Liver (tissue), 9 donors: ENCODE results near the gene SPTBN1. TPM values are rescaled to one million over a fixed set of nuclear protein-coding genes. Genes with fewer than 3 reads are reported as not detected.
A peak's percentile ranks its signal among the peaks of the same experiment; 100 is the strongest.

Experiments
- DNase-seq: peaks from one replicate; pipeline ENCODE4 v3.0.0-alpha.2; 2017; ENCODE audit warnings: low spot score
- H3K27ac ChIP-seq, 2 donors: one replicate each; pipeline ENCODE4 v1.7.0; 2013; ENCODE audit warnings: inconsistent platforms in 2 of 2, low read length in 2 of 2, control low read depth in 1 of 2, low read depth in 1 of 2, mild to moderate bottlenecking in 1 of 2
- H3K27me3 ChIP-seq, 4 donors: one replicate each; pipeline versions ENCODE4 v1.6.1 to v1.7.0; 2013; ENCODE audit warnings: low read length in 3 of 4, inconsistent platforms in 1 of 4, mild to moderate bottlenecking in 1 of 4, moderate library complexity in 1 of 4; ENCODE audit not compliant: control insufficient read depth in 4 of 4, insufficient read depth in 4 of 4
- H3K36me3 ChIP-seq, 4 donors: one replicate each; pipeline versions ENCODE4 v1.6.1 to v1.7.0; 2013; ENCODE audit warnings: low read length in 3 of 4, mild to moderate bottlenecking in 3 of 4, low read depth in 1 of 4, moderate library complexity in 1 of 4; ENCODE audit not compliant: control insufficient read depth in 4 of 4, insufficient read depth in 3 of 4
- H3K4me1 ChIP-seq, 4 donors: one replicate each; pipeline versions ENCODE4 v1.6.1 to v1.7.0; 2013; ENCODE audit warnings: low read length in 3 of 4, mild to moderate bottlenecking in 3 of 4, moderate library complexity in 1 of 4; ENCODE audit not compliant: control insufficient read depth in 4 of 4, insufficient read depth in 4 of 4
- H3K4me3 ChIP-seq, 3 donors: one replicate each; pipeline versions ENCODE4 v1.6.1 to v1.7.0; 2013; ENCODE audit warnings: low read length in 3 of 3, control low read depth in 1 of 3, low read depth in 1 of 3, mild to moderate bottlenecking in 1 of 3
- H3K9ac ChIP-seq, 2 donors: one replicate each; pipeline ENCODE4 v1.7.0; 2013; ENCODE audit warnings: low read length in 2 of 2, mild to moderate bottlenecking in 2 of 2, moderate library complexity in 2 of 2, control low read depth in 1 of 2, low read depth in 1 of 2
- H3K9me3 ChIP-seq, 4 donors: one replicate each; pipeline versions ENCODE4 v1.6.1 to v1.7.0; 2013; ENCODE audit warnings: low read length in 3 of 4; ENCODE audit not compliant: control insufficient read depth in 4 of 4
- EGR1 ChIP-seq, 2 donors: IDR thresholded peaks; 2 replicates each; pipeline ENCODE4 v1.6.1; 2016 to 2018; ENCODE audit warnings: antibody characterized with exemption in 2 of 2, low read depth in 2 of 2
- FOXA1 ChIP-seq: IDR thresholded peaks from 2 replicates; pipeline ENCODE4 v1.6.1; 2016; ENCODE audit warnings: antibody characterized with exemption
- FOXA2 ChIP-seq: IDR thresholded peaks from 2 replicates; pipeline ENCODE4 v1.6.1; 2016; ENCODE audit warnings: antibody characterized with exemption
- GABPA ChIP-seq, 2 donors: IDR thresholded peaks in 1 of 2; conservative IDR thresholded peaks in 1 of 2; 2 replicates each; pipeline ENCODE4 v1.6.1; 2016; ENCODE audit warnings: antibody characterized with exemption in 2 of 2, mild to moderate bottlenecking in 1 of 2, moderate library complexity in 1 of 2
- HNF4A ChIP-seq, 2 donors: conservative IDR thresholded peaks; 2 replicates each; pipeline ENCODE4 v1.6.1; 2016; ENCODE audit warnings: antibody characterized with exemption in 2 of 2, mild to moderate bottlenecking in 2 of 2
- HNF4G ChIP-seq: IDR thresholded peaks from 2 replicates; pipeline ENCODE4 v1.6.1; 2016; ENCODE audit warnings: antibody characterized with exemption
- JUND ChIP-seq, 2 donors: IDR thresholded peaks; 2 replicates each; pipeline ENCODE4 v1.6.1; 2016; ENCODE audit warnings: antibody characterized with exemption in 2 of 2
- NR2F2 ChIP-seq: IDR thresholded peaks from 2 replicates; pipeline ENCODE4 v1.6.1; 2016; ENCODE audit warnings: antibody characterized with exemption
- RAD21 ChIP-seq, 2 donors: IDR thresholded peaks; 2 replicates each; pipeline ENCODE4 v1.6.1; 2016; ENCODE audit warnings: antibody characterized with exemption in 2 of 2, mild to moderate bottlenecking in 2 of 2
- RXRA ChIP-seq, 2 donors: IDR thresholded peaks; 2 replicates each; pipeline ENCODE4 v1.6.1; 2017 to 2018; ENCODE audit warnings: antibody characterized with exemption in 2 of 2, mild to moderate bottlenecking in 1 of 2
- SP1 ChIP-seq: IDR thresholded peaks from 2 replicates; pipeline ENCODE4 v1.6.1; 2018; ENCODE audit warnings: antibody characterized with exemption, mild to moderate bottlenecking
- TAF1 ChIP-seq: conservative IDR thresholded peaks from 2 replicates; pipeline ENCODE4 v1.6.1; 2016; ENCODE audit warnings: antibody characterized with exemption, mild to moderate bottlenecking
- YY1 ChIP-seq: IDR thresholded peaks from 2 replicates; pipeline ENCODE4 v1.6.1; 2016; ENCODE audit warnings: antibody characterized with exemption, mild to moderate bottlenecking
- WGBS: extraction: QIAGEN DNeasy Blood & Tissue Kit; methylation state at CpG from one replicate; pipeline ENCODE4 v1.1.7; 2013; 5-methylcytosine and 5-hydroxymethylcytosine counted together
- polyA plus RNA-seq, 2 donors: library from polyadenylated mRNA; stranded (reverse) in 1 of 2; unstranded in 1 of 2; fragments of 200-250 nt in 1 of 2; fragments of >200 nt in 1 of 2; fragmentation: Nextera tagmentation in 1 of 2; extraction: Ambion mirVana in 1 of 2; gene quantifications; one replicate each; pipeline versions ENCODE4 v1.2.1 to v1.2.3, GENCODE V29; 2013 to 2015
- total RNA-seq, 2 donors: library from RNA; depleted of rRNA; stranded (reverse); fragments of >200 nt; gene quantifications; one replicate each; pipeline ENCODE4 v1.2.3, GENCODE V29; 2014
- TF ChIP-seq, protein P1 (sequence below): IDR thresholded peaks from 2 replicates; pipeline ENCODE4 v1.6.1; 2016; ENCODE audit warnings: antibody characterized with exemption, mild to moderate bottlenecking
- TF ChIP-seq, protein P2 (sequence below): fragments of 150-350 bp; IDR thresholded peaks from 2 replicates; pipeline ENCODE4 v1.5.1; 2017; ENCODE audit warnings: improper control_type of control experiment, low read depth, low read length; ENCODE audit not compliant: missing input control
- TF ChIP-seq, protein P3 (sequence below): IDR thresholded peaks from 2 replicates; pipeline ENCODE4 v1.6.1; 2016; ENCODE audit warnings: antibody characterized with exemption
- TF ChIP-seq, protein P4 (sequence below): IDR thresholded peaks from 2 replicates; pipeline ENCODE4 v1.6.1; 2016; ENCODE audit warnings: antibody characterized with exemption
- TF ChIP-seq, protein P5 (sequence below): IDR thresholded peaks from 2 replicates; pipeline ENCODE4 v1.6.1; 2016; ENCODE audit warnings: antibody characterized with exemption
- donor health status: healthy.
- donor health status: healthy.
- donor health status: healthy.
- donor health status: healthy.
- donor health status: healthy.

Gene SPTBN1
- total and polyA plus RNA-seq, 4 donors, result 44.8 to 191 (median 75.9) TPM

DNA sequence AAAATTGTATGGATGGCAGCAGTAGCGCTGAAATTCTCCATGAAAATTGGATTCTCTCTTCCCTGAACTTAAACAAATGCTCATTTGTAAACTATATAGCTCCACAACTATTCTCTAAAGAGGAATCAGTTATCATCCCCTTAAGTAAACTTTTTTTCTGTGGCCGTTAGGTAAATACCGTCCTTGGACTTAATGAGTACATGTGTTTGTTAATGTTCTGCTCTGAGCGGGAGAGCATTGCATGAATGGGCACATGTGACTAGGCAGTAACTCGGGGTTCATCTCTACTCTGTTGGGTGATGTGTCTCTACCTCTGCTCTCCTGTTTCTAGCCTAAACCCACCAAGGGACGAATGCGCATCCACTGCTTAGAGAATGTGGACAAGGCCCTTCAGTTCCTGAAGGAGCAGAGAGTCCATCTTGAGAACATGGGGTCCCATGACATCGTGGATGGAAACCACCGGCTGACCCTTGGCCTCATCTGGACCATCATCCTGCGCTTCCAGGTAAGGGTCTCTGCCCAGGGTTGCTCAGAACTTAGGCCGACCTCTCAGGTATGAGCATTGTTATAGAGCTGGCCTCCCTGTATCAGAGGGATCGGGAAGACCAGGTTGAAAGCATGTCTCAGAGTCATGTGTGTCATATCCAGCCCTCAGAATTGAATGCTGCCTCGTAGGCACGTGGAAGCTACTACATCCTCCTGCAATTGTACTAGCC, 155.9 kb downstream of the SPTBN1 start:
- Histone ChIP-seq H3K9me3 (no peaks in the 10 kb centered on the region), H3K4me1 (peaks cover 7 to 62% (median 57%) of the 10 kb centered on the region in 4 donors), H3K27ac (peak overlapping the region; percentile 5 to 59), H3K4me3 (no peak overlapping the region), H3K27me3 (no peaks in the 10 kb centered on the region), H3K36me3 (peaks cover 0 to 24% (median 14%) of the 10 kb centered on the region in 4 donors), H3K9ac (no peak overlapping the region)
- no peak for TF ChIP-seq EGR1 (IDR thresholded peaks at IDR 0.05; ENCODE audit: low read depth in 2 of 2)
- peak; percentile 38 for TF ChIP-seq SP1
- TF ChIP-seq HNF4G, result no peak
- peak; percentile 52 to 69 for TF ChIP-seq HNF4A (conservative IDR thresholded peaks at IDR 0.05)
- TF ChIP-seq RAD21 (IDR thresholded peaks at IDR 0.05), result no peak
- TF ChIP-seq, protein P1, sequence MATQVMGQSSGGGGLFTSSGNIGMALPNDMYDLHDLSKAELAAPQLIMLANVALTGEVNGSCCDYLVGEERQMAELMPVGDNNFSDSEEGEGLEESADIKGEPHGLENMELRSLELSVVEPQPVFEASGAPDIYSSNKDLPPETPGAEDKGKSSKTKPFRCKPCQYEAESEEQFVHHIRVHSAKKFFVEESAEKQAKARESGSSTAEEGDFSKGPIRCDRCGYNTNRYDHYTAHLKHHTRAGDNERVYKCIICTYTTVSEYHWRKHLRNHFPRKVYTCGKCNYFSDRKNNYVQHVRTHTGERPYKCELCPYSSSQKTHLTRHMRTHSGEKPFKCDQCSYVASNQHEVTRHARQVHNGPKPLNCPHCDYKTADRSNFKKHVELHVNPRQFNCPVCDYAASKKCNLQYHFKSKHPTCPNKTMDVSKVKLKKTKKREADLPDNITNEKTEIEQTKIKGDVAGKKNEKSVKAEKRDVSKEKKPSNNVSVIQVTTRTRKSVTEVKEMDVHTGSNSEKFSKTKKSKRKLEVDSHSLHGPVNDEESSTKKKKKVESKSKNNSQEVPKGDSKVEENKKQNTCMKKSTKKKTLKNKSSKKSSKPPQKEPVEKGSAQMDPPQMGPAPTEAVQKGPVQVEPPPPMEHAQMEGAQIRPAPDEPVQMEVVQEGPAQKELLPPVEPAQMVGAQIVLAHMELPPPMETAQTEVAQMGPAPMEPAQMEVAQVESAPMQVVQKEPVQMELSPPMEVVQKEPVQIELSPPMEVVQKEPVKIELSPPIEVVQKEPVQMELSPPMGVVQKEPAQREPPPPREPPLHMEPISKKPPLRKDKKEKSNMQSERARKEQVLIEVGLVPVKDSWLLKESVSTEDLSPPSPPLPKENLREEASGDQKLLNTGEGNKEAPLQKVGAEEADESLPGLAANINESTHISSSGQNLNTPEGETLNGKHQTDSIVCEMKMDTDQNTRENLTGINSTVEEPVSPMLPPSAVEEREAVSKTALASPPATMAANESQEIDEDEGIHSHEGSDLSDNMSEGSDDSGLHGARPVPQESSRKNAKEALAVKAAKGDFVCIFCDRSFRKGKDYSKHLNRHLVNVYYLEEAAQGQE, result no peak
- TF ChIP-seq, protein P2, sequence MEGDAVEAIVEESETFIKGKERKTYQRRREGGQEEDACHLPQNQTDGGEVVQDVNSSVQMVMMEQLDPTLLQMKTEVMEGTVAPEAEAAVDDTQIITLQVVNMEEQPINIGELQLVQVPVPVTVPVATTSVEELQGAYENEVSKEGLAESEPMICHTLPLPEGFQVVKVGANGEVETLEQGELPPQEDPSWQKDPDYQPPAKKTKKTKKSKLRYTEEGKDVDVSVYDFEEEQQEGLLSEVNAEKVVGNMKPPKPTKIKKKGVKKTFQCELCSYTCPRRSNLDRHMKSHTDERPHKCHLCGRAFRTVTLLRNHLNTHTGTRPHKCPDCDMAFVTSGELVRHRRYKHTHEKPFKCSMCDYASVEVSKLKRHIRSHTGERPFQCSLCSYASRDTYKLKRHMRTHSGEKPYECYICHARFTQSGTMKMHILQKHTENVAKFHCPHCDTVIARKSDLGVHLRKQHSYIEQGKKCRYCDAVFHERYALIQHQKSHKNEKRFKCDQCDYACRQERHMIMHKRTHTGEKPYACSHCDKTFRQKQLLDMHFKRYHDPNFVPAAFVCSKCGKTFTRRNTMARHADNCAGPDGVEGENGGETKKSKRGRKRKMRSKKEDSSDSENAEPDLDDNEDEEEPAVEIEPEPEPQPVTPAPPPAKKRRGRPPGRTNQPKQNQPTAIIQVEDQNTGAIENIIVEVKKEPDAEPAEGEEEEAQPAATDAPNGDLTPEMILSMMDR, result no peak
- peak; percentile 88 for TF ChIP-seq FOXA1
- TF ChIP-seq, protein P3, sequence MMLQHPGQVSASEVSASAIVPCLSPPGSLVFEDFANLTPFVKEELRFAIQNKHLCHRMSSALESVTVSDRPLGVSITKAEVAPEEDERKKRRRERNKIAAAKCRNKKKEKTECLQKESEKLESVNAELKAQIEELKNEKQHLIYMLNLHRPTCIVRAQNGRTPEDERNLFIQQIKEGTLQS, result no peak
- TF ChIP-seq GABPA (IDR thresholded peaks at IDR 0.05 in 1 of 2, conservative IDR thresholded peaks at IDR 0.05 in 1 of 2), result no peak
- TF ChIP-seq NR2F2, result no peak
- TF ChIP-seq, protein P4, sequence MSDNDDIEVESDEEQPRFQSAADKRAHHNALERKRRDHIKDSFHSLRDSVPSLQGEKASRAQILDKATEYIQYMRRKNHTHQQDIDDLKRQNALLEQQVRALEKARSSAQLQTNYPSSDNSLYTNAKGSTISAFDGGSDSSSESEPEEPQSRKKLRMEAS, result peak; percentile 46
- TF ChIP-seq, protein P5, sequence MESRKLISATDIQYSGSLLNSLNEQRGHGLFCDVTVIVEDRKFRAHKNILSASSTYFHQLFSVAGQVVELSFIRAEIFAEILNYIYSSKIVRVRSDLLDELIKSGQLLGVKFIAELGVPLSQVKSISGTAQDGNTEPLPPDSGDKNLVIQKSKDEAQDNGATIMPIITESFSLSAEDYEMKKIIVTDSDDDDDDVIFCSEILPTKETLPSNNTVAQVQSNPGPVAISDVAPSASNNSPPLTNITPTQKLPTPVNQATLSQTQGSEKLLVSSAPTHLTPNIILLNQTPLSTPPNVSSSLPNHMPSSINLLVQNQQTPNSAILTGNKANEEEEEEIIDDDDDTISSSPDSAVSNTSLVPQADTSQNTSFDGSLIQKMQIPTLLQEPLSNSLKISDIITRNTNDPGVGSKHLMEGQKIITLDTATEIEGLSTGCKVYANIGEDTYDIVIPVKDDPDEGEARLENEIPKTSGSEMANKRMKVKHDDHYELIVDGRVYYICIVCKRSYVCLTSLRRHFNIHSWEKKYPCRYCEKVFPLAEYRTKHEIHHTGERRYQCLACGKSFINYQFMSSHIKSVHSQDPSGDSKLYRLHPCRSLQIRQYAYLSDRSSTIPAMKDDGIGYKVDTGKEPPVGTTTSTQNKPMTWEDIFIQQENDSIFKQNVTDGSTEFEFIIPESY, result peak; percentile 39
- TF ChIP-seq FOXA2, result peak; percentile 86
- TF ChIP-seq TAF1, result no peak
- peak; percentile 38 to 73 for TF ChIP-seq RXRA (IDR thresholded peaks at IDR 0.05)
- TF ChIP-seq YY1, result no peak
- peak in 1 of 2 donors; percentile 17 for TF ChIP-seq JUND (IDR thresholded peaks at IDR 0.05)
- no peak for DNase-seq
- WGBS, result 73% methylated on average over 14 of the region's 14 CpGs
